H9 (cell line): ENCODE data around the gene IER5L. TPM values are rescaled to one million over a fixed set of nuclear protein-coding genes. Genes with fewer than 3 reads are reported as not detected.
"Not testable (repeated sequence)": the region's sequence is repeated elsewhere in the genome, so short reads cannot be mapped to it uniquely, and the experiment has no call there.

Experiments used
- DNase-seq: peaks from one replicate; pipeline ENCODE4 v3.0.0-alpha.2; 2017
- H2AFZ ChIP-seq: one replicate; pipeline ENCODE4 v1.6.1; 2013; ENCODE audit warnings: mild to moderate bottlenecking, low read length, control low read depth, moderate library complexity
- H2AK5ac ChIP-seq: 2 replicates; pipeline ENCODE4 v1.6.1; 2013; ENCODE audit warnings: low read length, control low read depth, mixed read lengths; ENCODE audit not compliant: insufficient read length
- H2BK120ac ChIP-seq: one replicate; pipeline ENCODE4 v1.6.1; 2013; ENCODE audit warnings: low read depth, mild to moderate bottlenecking, low read length, control low read depth, inconsistent platforms; ENCODE audit not compliant: poor library complexity, severe bottlenecking
- H2BK12ac ChIP-seq: 2 replicates; pipeline ENCODE4 v1.6.1; 2013; ENCODE audit warnings: low read length, control low read depth, mixed read lengths, low read depth; ENCODE audit not compliant: insufficient read length
- H2BK15ac ChIP-seq: 2 replicates; pipeline ENCODE4 v1.6.1; 2013; ENCODE audit warnings: low read depth, low read length, control low read depth
- H2BK20ac ChIP-seq: one replicate; pipeline ENCODE4 v1.6.1; 2013; ENCODE audit warnings: low read depth, mild to moderate bottlenecking, low read length, control low read depth, inconsistent platforms; ENCODE audit not compliant: poor library complexity, severe bottlenecking
- H2BK5ac ChIP-seq: 2 replicates; pipeline ENCODE4 v1.6.1; 2013; ENCODE audit warnings: low read length, control low read depth, mixed read lengths; ENCODE audit not compliant: insufficient read length
- H3K14ac ChIP-seq: 2 replicates; pipeline ENCODE4 v1.6.1; 2013; ENCODE audit warnings: low read length, control low read depth; ENCODE audit not compliant: insufficient read depth
- H3K18ac ChIP-seq: 2 replicates; pipeline ENCODE4 v1.6.1; 2013; ENCODE audit warnings: low read depth, mild to moderate bottlenecking, mixed read lengths, low read length, control low read depth; ENCODE audit not compliant: insufficient read length
- H3K23ac ChIP-seq: 2 replicates; pipeline ENCODE4 v1.6.1; 2013; ENCODE audit warnings: low read length, control low read depth, mixed read lengths, low read depth; ENCODE audit not compliant: insufficient read length
- H3K23me2 ChIP-seq: 2 replicates; pipeline ENCODE4 v1.6.1; 2013; ENCODE audit warnings: low read depth, mild to moderate bottlenecking, mixed read lengths, low read length, control low read depth; ENCODE audit not compliant: insufficient read length, poor library complexity, severe bottlenecking
- H3K27ac ChIP-seq: 2 replicates; pipeline ENCODE4 v1.5.1; 2013; ENCODE audit warnings: low read length, control low read depth, mixed read lengths, low read depth; ENCODE audit not compliant: insufficient read length
- H3K27me3 ChIP-seq: 2 replicates; pipeline ENCODE4 v1.6.1; 2013; ENCODE audit warnings: low read length, control low read depth, inconsistent platforms; ENCODE audit not compliant: insufficient read depth
- H3K4ac ChIP-seq: 2 replicates; pipeline ENCODE4 v1.6.1; 2013; ENCODE audit warnings: low read depth, mild to moderate bottlenecking, control low read depth, inconsistent platforms, low read length, moderate library complexity
- H3K4me1 ChIP-seq: 2 replicates; pipeline ENCODE4 v1.6.1; 2013; ENCODE audit warnings: low read length, control low read depth, inconsistent platforms; ENCODE audit not compliant: insufficient read depth
- H3K4me2 ChIP-seq: 2 replicates; pipeline ENCODE4 v1.6.1; 2013; ENCODE audit warnings: low read length, control low read depth, mixed read lengths; ENCODE audit not compliant: insufficient read length, insufficient read depth
- H3K56ac ChIP-seq: 2 replicates; pipeline ENCODE4 v1.6.1; 2013; ENCODE audit warnings: low read depth, mild to moderate bottlenecking, mixed read lengths, low read length, control low read depth; ENCODE audit not compliant: insufficient read length
- H3K79me1 ChIP-seq: 2 replicates; pipeline ENCODE4 v1.6.1; 2013; ENCODE audit warnings: low read depth, mild to moderate bottlenecking, moderate library complexity, low read length, control low read depth, inconsistent platforms; ENCODE audit not compliant: insufficient read depth, poor library complexity, severe bottlenecking
- H3K79me2 ChIP-seq: 2 replicates; pipeline ENCODE4 v1.6.1; 2013; ENCODE audit warnings: low read length, control low read depth, inconsistent platforms; ENCODE audit not compliant: insufficient read depth
- H3K9ac ChIP-seq: 2 replicates; pipeline ENCODE4 v1.6.1; 2013; ENCODE audit warnings: low read length, control low read depth, mixed read lengths; ENCODE audit not compliant: insufficient read length; ENCODE audit errors: extremely low read depth
- H3K9me3 ChIP-seq: one replicate; pipeline ENCODE4 v1.6.1; 2013; ENCODE audit warnings: low read depth, low read length, inconsistent platforms; ENCODE audit not compliant: control insufficient read depth
- H3T11ph ChIP-seq: one replicate; pipeline ENCODE4 v1.6.1; 2013; ENCODE audit warnings: mild to moderate bottlenecking, low read length, control low read depth, inconsistent platforms
- H4K20me1 ChIP-seq: one replicate; pipeline ENCODE4 v1.6.1; 2013; ENCODE audit not compliant: control insufficient read depth, insufficient read length, insufficient read depth
- H4K5ac ChIP-seq: 2 replicates; pipeline ENCODE4 v1.6.1; 2013; ENCODE audit warnings: low read depth, mild to moderate bottlenecking, mixed read lengths, low read length, control low read depth; ENCODE audit not compliant: insufficient read length
- H4K8ac ChIP-seq: replicated peaks from 2 replicates; pipeline ENCODE4 v1.6.1; 2013; ENCODE audit warnings: low read length, control low read depth, mixed read lengths, low read depth; ENCODE audit not compliant: insufficient read length
- H4K91ac ChIP-seq: 2 replicates; pipeline ENCODE4 v1.6.1; 2013; ENCODE audit warnings: low read depth, mild to moderate bottlenecking, moderate library complexity, mixed read lengths, low read length, control low read depth; ENCODE audit not compliant: insufficient read length
- H3K27ac Mint-ChIP-seq, 3 experiments: 2 replicates in 2 of 3; 3 replicates in 1 of 3; pipeline ENCODE4 v1.8.0; 2020 to 2021; ENCODE audit warnings: mixed read lengths in 3 of 3, mild to moderate bottlenecking in 1 of 3, moderate library complexity in 1 of 3
- H3K27me3 Mint-ChIP-seq: 2 replicates; pipeline ENCODE4 v1.8.0; 2021; ENCODE audit warnings: low read depth, mild to moderate bottlenecking, moderate library complexity, mixed read lengths
- H3K36me3 Mint-ChIP-seq, 3 experiments: 2 replicates in 2 of 3; 3 replicates in 1 of 3; pipeline ENCODE4 v1.8.0; 2020 to 2021; ENCODE audit warnings: low read depth in 3 of 3, mixed read lengths in 3 of 3; ENCODE audit not compliant: insufficient read depth in 1 of 3
- H3K4me1 Mint-ChIP-seq, 2 experiments: 2 replicates each; pipeline ENCODE4 v1.8.0; 2020; ENCODE audit warnings: mixed read lengths in 2 of 2
- H3K4me3 Mint-ChIP-seq, 2 experiments: 2 replicates in 1 of 2; 3 replicates in 1 of 2; pipeline ENCODE4 v1.8.0; 2020 to 2021; ENCODE audit warnings: mild to moderate bottlenecking in 2 of 2, mixed read lengths in 2 of 2, moderate library complexity in 1 of 2
- H3K9me3 Mint-ChIP-seq, 2 experiments: 2 replicates in 1 of 2; 3 replicates in 1 of 2; pipeline ENCODE4 v1.8.0; 2020; ENCODE audit warnings: mild to moderate bottlenecking in 2 of 2, mixed read lengths in 2 of 2, moderate library complexity in 1 of 2
- CTCF ChIP-seq: fragments of 200-600 bp; sonication (generic); conservative IDR thresholded peaks from 3 replicates; pipeline ENCODE4 v1.8.0; 2021; ENCODE audit warnings: antibody characterized with exemption, mild to moderate bottlenecking
- WGBS: extraction: QIAGEN DNeasy Blood & Tissue Kit; methylation state at CpG from one replicate; pipeline ENCODE4 v1.1.7; 2013; ENCODE audit warnings: missing lambda C conversion rate, low lambda C conversion rate, mixed read lengths; ENCODE audit not compliant: insufficient read length; ENCODE audit errors: extremely low coverage; 5-methylcytosine and 5-hydroxymethylcytosine counted together
- total RNA-seq: library from RNA; stranded (reverse); gene quantifications from 2 replicates; pipeline ENCODE4 v1.2.1, GENCODE V29; 2021

Gene IER5L
- total RNA-seq, 1 experiment from 2014 or later: 1.0 TPM

- no CpG with 5 or more reads among the region's 10 CpGs for WGBS
- no peak overlapping the region for H2BK120ac ChIP-seq
- H3K56ac ChIP-seq: no peak overlapping the region
- no peak overlapping the region for H4K91ac ChIP-seq
- no peak overlapping the region for H2BK15ac ChIP-seq
- H3K27me3 Mint-ChIP-seq: peaks cover 1% of the 10 kb centered on the region
- H2BK5ac ChIP-seq: no peak overlapping the region
- H3K18ac ChIP-seq: no peak overlapping the region
- H3K23me2 ChIP-seq: no peaks in the 10 kb centered on the region
- H3K9ac ChIP-seq: no peak overlapping the region
- H3K27me3 ChIP-seq: no peaks in the 10 kb centered on the region
- H3K36me3 Mint-ChIP-seq: peaks cover 0 to 7% (median 5%) of the 10 kb centered on the region in 3 experiments; a peak in 3 of 7 replicates
- H4K5ac ChIP-seq: no peak overlapping the region
- no peak overlapping the region; the same call in 1 of the 2 replicates for H3K14ac ChIP-seq
- no peak for TF ChIP-seq CTCF
- no peak overlapping the region for H3K27ac ChIP-seq
- H3K4me1 Mint-ChIP-seq: peaks cover 20 to 44% of the 10 kb centered on the region in 2 experiments
- no peak overlapping the region for H2AFZ ChIP-seq
- no peak overlapping the region for H3K27ac Mint-ChIP-seq
- H3K4me2 ChIP-seq: no peak overlapping the region
- peaks cover 8% of the 10 kb centered on the region; the same call in 1 of the 2 replicates for H3K4me1 ChIP-seq
- H3T11ph ChIP-seq: no peak overlapping the region
- no peak for DNase-seq
- no peaks in the 10 kb centered on the region; a peak in 2 of 5 replicates for H3K9me3 Mint-ChIP-seq
- H3K79me2 ChIP-seq: no peaks in the 10 kb centered on the region
- no peak overlapping the region for H3K4me3 Mint-ChIP-seq
- H2BK20ac ChIP-seq: no peak overlapping the region
- no peak overlapping the region for H2AK5ac ChIP-seq
- H3K23ac ChIP-seq: no peak overlapping the region
- H2BK12ac ChIP-seq: no peak overlapping the region
- no peaks in the 10 kb centered on the region for H3K79me1 ChIP-seq
- no peak overlapping the region for H3K4ac ChIP-seq
- no peaks in the 10 kb centered on the region for H4K20me1 ChIP-seq
- H3K9me3 ChIP-seq: no peaks in the 10 kb centered on the region
- H4K8ac ChIP-seq: no peak overlapping the region
Observed at GRCh38 chr9:129163753-129164152, 14.3 kb downstream of the IER5L start.

- H3K4me3 Mint-ChIP-seq, H3K23ac ChIP-seq, H2BK15ac ChIP-seq, H3K9ac ChIP-seq, H3K27me3 ChIP-seq, H2BK5ac ChIP-seq, H3K4me2 ChIP-seq, H3K4ac ChIP-seq, H3K9me3 Mint-ChIP-seq, H4K5ac ChIP-seq, H2BK120ac ChIP-seq, H3K23me2 ChIP-seq, H3K9me3 ChIP-seq, H3K18ac ChIP-seq, H3K27ac Mint-ChIP-seq, H3K79me2 ChIP-seq, H2BK12ac ChIP-seq, H3K36me3 Mint-ChIP-seq, H4K20me1 ChIP-seq, DNase-seq, H2AK5ac ChIP-seq, H3K14ac ChIP-seq, H3K4me1 ChIP-seq, H3K27ac ChIP-seq, H3T11ph ChIP-seq, H2AFZ ChIP-seq, H4K8ac ChIP-seq, H4K91ac ChIP-seq, H2BK20ac ChIP-seq, H3K56ac ChIP-seq, H3K27me3 Mint-ChIP-seq, H3K79me1 ChIP-seq: not testable (repeated sequence)
- WGBS: no CpG with 5 or more reads among the region's 5 CpGs
- peaks cover 20 to 44% of the 10 kb centered on the region in 2 experiments for H3K4me1 Mint-ChIP-seq
Observed at GRCh38 chr9:129163198-129163670, 14.8 kb downstream of the IER5L start.
